ENCODE data around the gene ZNF664.

ZNF664 gene

DNA sequence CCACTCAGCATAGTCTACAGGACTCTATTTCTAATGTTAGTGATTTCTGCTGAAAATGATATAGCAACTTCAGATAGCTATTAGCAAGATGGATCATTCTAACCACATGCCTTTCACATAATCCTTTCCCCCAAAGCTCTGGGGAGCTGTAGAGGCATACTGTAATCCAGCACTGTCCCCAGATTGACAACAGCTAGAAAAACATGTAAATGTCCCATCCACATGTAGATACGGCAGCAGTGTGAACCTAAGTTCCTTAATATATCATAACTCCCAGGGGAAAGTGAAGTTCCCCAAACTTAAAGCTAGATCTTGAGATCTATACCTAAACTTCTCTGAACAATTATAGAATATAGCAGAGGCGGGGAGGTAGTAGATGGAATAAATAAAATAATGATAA lies 14.0 kb downstream of the ZNF664 start:
- DNase-seq (ENCODE audit: extremely low read depth in 1 of 2, low read depth in 1 of 2), result no peak

GRCh38 chr12:123989168-123989567 lies 16.2 kb downstream of the ZNF664 start:
- DNase-seq (ENCODE audit: extremely low read depth in 1 of 2, low read depth in 1 of 2), result no peak

GRCh38 chr12:123989753-123990152 lies 16.7 kb downstream of the ZNF664 start:
- no peak for DNase-seq (ENCODE audit: extremely low read depth in 1 of 2, low read depth in 1 of 2)

GRCh38 chr12:123990511-123990910 lies 17.5 kb downstream of the ZNF664 start:
- no peak for DNase-seq (ENCODE audit: extremely low read depth in 1 of 2, low read depth in 1 of 2)

DNA sequence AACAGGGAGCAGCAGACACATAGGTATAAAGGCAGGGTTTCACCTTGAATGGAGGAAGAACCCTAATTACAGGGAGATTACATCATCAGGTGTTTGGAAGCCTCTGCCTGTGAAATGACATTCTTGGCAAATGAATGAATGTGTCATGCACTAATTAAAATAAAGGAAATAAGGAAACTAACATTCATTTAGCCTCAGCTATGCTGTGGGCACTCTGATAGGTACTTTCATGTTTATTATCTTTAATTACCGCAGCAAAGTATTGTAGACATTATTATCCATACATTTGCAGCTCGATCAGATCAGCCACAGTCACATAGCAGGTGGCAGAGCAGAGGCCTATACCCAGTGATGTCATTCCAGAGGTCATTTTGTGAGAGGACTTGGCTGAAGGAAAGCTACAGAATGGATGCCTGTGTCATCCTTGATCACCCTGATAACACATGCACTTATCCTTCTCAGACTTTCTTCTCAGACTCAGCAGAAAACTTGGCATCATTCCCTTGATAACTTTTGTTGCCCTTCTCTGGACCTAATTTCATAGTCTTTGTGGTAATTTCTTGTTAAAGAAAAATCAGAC lies 18.4 kb downstream of the ZNF664 start:
- no peak for DNase-seq (ENCODE audit: extremely low read depth in 1 of 2, low read depth in 1 of 2)

DNA sequence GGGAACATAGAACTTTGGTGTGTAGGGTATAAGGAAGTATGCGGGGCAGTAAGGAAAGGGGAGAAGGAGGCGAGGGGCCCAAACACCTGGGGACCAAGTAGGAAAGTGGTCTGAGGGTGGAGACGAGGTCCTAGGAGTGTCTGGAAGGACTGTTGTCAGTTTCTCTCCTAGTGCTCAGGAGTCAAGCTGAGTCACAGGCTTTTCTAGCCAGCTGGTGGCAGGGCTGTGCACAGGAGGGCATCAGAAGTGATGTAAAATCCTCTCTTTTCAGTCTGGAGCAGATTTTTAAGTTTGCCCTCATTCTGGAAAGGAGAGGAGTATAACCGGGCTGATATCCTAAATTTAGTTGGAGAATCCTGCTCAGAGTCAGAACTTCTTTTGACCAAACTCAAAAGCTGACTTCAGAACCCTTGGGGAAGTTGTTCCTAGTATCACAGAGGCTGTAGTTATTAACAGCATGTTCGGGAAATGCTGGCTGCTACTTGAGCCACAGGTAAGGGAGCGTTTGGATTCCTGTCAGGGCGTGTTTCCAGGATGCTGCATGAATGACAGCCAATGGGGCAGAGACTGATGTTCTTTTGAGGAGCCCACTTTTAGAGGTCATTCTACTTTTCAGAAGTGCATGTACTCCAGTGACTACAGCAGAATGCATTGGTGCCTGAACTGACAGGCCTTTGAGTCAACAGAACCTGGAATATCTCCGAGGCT lies 19.3 kb downstream of the ZNF664 start:
- no peak for DNase-seq (ENCODE audit: extremely low read depth in 1 of 2, low read depth in 1 of 2)

DNA sequence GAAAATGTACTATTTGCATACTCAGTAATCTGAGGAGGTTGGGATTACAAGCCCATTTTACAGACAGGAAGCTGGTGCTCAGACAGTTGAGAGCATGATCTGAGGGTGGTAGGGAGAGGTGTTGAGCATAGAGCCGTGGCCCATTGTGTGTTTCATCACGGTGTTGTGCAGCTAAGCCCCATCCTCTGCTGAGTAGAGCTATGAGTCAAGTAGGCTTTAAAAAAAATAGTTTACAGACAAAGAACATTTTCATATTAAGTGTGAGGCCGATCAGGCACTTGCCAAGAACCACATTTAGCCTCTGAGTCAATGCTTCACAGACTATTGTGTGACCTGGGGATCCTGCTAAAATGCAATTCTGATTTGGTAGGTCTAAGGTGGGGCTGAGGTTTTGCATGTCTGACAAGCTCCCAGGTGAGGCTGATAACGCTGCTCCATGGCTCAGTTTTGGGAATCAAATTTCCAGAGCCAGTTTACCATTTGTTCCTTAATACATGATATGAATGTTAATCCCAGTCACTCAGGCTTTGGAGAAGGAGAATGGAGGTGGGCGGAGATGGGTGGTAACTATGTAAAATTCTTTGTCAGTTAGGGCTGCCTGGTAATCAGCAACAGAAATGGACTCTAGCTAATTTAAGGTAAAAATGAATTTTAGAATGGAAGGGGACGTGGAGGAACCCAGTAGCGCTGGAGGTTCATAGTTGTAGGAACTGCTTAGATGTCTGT lies 22.2 kb downstream of the ZNF664 start:
- DNase-seq (ENCODE audit: extremely low read depth in 1 of 2, low read depth in 1 of 2), result no peak

- DNase-seq (ENCODE audit: extremely low read depth in 1 of 2, low read depth in 1 of 2), result no peak
These were observed 23.6 kb downstream of the ZNF664 start for GRCh38 chr12:123996581-123996980.

DNA sequence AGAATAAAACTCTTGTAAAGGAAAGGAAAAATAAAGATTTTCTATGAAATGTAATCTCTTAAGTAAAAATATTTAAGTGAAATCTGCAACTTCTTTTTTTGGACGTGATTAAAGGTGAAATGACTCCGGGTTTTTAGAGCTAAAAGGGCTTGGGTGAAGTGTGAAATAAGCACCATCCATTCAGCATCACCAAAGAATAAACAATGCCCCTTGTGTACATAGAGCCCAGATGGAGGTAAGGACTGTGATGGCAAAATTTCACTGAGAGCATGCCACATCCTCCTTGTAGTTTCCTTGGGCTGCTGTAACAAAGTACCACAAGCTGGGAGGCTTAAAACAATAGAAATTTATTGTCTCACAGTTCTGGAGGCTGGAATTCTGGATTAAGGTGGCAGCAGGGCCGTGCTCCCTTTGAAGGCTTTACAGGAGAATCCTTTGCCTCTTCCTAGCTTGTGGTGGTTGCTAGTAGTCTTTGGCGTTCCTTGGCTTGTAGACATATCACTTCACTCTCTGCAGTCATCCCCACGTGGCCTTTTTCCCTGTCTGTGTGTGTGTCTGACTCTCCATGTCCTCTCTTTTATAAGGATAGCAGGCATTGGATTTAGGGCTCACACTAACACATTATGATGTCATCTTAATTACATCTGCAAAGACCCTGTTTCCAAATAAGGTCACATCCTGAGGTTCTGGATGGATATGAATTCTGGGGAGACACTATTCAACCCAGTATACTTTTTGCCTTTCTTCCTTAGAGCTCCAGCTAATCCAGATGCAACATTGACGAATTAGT lies 24.2 kb downstream of the ZNF664 start:
- DNase-seq (ENCODE audit: extremely low read depth in 1 of 2, low read depth in 1 of 2), result no peak

- DNase-seq (ENCODE audit: extremely low read depth in 1 of 2, low read depth in 1 of 2), result no peak
These were observed 24.9 kb downstream of the ZNF664 start for GRCh38 chr12:123997908-123998307.

DNA sequence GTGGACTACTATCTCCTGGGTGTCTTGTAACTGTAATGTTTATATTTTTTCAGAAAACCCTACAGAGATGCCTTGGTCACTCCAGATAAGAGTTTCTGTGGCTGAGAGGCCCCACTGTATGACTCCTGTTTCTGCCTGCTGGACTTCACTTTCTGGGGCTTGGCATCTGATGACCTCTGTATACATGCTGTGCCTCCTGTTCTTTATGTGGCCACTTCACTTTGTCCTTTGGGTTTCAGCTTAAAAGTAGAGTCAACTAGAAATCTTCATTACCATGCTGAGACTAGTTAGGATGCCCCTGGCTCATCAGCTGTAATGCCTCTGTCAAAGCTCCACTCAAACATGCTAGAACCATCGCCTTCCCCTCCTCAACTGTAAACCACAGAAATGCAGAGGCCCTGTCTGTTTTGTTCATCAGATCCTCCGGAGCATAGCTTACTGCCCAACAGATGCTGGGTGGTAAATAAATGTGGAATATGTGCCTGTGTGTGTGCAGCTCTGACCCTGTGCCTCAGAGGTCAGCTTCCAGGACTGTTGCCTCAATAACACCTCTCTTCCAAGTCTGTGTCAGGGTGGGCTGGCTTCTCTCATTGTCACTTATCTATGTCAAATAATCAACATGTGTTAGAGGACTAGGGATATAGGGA lies 25.5 kb downstream of the ZNF664 start:
- no peak for DNase-seq (ENCODE audit: extremely low read depth in 1 of 2, low read depth in 1 of 2)

DNA sequence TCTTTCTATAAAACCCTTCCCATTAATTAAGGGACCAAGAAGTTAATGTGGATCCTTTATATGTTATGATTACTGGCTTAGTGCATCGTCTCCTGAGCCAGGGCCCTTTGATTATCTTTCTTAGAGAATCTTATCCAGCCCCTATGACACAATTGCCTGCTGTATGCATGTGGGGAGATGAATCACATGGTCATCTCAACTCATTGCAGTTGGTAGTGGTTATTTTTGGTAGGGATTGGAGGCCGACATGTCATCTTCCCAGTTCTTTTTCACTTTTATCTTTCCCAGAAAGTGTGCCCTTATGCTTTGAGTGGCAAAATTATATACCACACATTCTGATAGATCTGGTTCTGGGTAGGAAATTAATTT lies 26.0 kb downstream of the ZNF664 start:
- DNase-seq (ENCODE audit: extremely low read depth in 1 of 2, low read depth in 1 of 2), result no peak

GRCh38 chr12:124000111-124000510 lies 27.1 kb downstream of the ZNF664 start:
- no peak for DNase-seq (ENCODE audit: extremely low read depth in 1 of 2, low read depth in 1 of 2)

- DNase-seq (ENCODE audit: extremely low read depth in 1 of 2, low read depth in 1 of 2), result no peak
These were observed 28.3 kb downstream of the ZNF664 start for GRCh38 chr12:124001343-124001742.

GRCh38 chr12:124002021-124002644 lies 29.1 kb downstream of the ZNF664 start:
- DNase-seq (ENCODE audit: extremely low read depth in 1 of 2, low read depth in 1 of 2), result no peak

DNA sequence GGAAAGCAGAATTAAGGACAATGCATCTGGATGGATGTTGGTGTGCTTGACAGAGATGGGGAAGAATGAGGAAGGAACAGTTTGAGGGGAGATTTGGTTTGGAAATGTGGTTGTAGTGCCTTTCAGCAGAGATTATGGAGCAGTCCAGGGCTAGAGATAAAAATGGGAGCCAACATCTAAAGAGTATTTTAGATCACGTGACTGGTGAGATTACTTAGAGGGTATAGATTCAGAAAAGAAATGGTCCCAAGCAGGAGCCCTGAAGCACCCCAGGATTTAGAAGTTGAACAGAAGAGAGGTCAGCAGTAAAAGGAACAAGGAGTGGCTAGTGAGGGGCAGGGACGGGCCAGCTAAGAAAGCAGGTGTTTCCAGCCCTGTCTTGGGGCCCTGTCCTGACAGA lies 29.6 kb downstream of the ZNF664 start:
- no peak for DNase-seq (ENCODE audit: extremely low read depth in 1 of 2, low read depth in 1 of 2)

GRCh38 chr12:124004233-124004875 lies 31.3 kb downstream of the ZNF664 start:
- DNase-seq (ENCODE audit: extremely low read depth in 1 of 2, low read depth in 1 of 2), result no peak

- DNase-seq (ENCODE audit: extremely low read depth in 1 of 2, low read depth in 1 of 2), result peak in 1 of 2 donors; percentile 2
These were observed 33.2 kb downstream of the ZNF664 start for GRCh38 chr12:124006085-124006845.
